DOHH2 (cell line): ENCODE results near the gene TLE7.

ENCODE experiments used
- H3F3A ChIP-seq: fragments of 200-600 bp; sonication (generic), shearing (Covaris generic); 2 replicates; pipeline ENCODE4 v1.6.0; 2016; ENCODE audit warnings: antibody characterized with exemption, mild to moderate bottlenecking; ENCODE audit not compliant: control insufficient read depth, insufficient read depth
- H3K27ac ChIP-seq: fragments of 200-600 bp; sonication (generic); 2 replicates; pipeline ENCODE4 v1.5.1; 2014; ENCODE audit warnings: low read depth, mild to moderate bottlenecking, low read length, moderate library complexity
- H3K27me3 ChIP-seq: fragments of 200-600 bp; sonication (generic); 2 replicates; pipeline ENCODE4 v1.6.1; 2014; ENCODE audit warnings: mild to moderate bottlenecking, low read length, mixed read lengths; ENCODE audit not compliant: control insufficient read depth
- H3K36me3 ChIP-seq: fragments of 200-600 bp; sonication (generic); 2 replicates; pipeline ENCODE4 v1.6.1; 2014; ENCODE audit warnings: mild to moderate bottlenecking, low read length, moderate library complexity, mixed read lengths; ENCODE audit not compliant: control insufficient read depth
- H3K4me1 ChIP-seq: fragments of 200-600 bp; sonication (generic); 2 replicates; pipeline ENCODE4 v1.6.1; 2014; ENCODE audit warnings: mild to moderate bottlenecking, low read length, mixed read lengths; ENCODE audit not compliant: control insufficient read depth
- H3K4me2 ChIP-seq: fragments of 200-600 bp; sonication (generic); 2 replicates; pipeline ENCODE4 v1.6.0; 2014; ENCODE audit warnings: mild to moderate bottlenecking, low read length, moderate library complexity
- H3K4me3 ChIP-seq: fragments of 200-600 bp; sonication (generic); 2 replicates; pipeline ENCODE4 v1.5.1; 2014; ENCODE audit warnings: mild to moderate bottlenecking, low read length, mixed read lengths
- H3K79me2 ChIP-seq: fragments of 200-600 bp; sonication (generic); 2 replicates; pipeline ENCODE4 v1.6.1; 2014; ENCODE audit warnings: mild to moderate bottlenecking, low read length, mixed read lengths; ENCODE audit not compliant: control insufficient read depth
- H3K9me2 ChIP-seq: fragments of 200-600 bp; sonication (generic); replicated peaks from 2 replicates; pipeline ENCODE4 v1.6.1; 2014; ENCODE audit warnings: mild to moderate bottlenecking, low read length, mixed read lengths; ENCODE audit not compliant: control insufficient read depth
- H3K9me3 ChIP-seq: fragments of 200-600 bp; sonication (generic); 2 replicates; pipeline ENCODE4 v1.6.1; 2014; ENCODE audit warnings: antibody characterized with exemption, low read length, mixed read lengths; ENCODE audit not compliant: control insufficient read depth, insufficient read depth
- H4K20me1 ChIP-seq: fragments of 200-600 bp; sonication (generic); 2 replicates; pipeline ENCODE4 v1.6.0; 2014; ENCODE audit warnings: low read depth, mild to moderate bottlenecking, antibody characterized with exemption, low read length, moderate library complexity; ENCODE audit not compliant: control insufficient read depth, insufficient read depth
- EZH2phosphoT487 ChIP-seq: fragments of 200-600 bp; sonication (generic); IDR thresholded peaks from 2 replicates; pipeline ENCODE4 v1.6.1; 2017; ENCODE audit warnings: borderline replicate concordance, mild to moderate bottlenecking, antibody characterized with exemption, low read length, moderate library complexity, mixed read lengths
- TF ChIP-seq, protein P1 (sequence below): fragments of 200-600 bp; sonication (generic); IDR thresholded peaks from one replicate; pipeline ENCODE4 v1.5.1; 2014; ENCODE audit warnings: antibody characterized with exemption, mild to moderate bottlenecking, low read depth, low read length; ENCODE audit not compliant: poor library complexity, severe bottlenecking

The TLE7 gene

DNA sequence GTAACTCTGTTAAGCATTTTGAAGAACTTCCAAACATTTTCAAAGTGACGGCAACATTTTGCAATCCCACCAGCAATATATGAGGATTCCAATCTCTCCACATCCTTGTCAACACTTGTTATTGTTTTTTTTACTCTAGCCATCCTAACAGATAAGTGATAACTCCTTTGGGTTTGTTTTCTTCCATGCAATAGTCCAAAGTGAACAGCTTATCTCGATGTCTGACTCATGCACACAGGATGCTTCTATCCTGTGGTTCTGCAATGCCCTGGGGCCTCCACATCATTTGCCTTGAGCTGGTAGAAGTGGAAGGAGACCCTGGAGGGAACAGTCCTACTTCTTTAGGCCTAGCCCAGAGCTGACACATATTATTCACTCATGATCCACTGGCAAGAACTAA lies 13.0 kb downstream of the TLE7 start:
- no peak overlapping the region for H3K4me2 ChIP-seq
- no peak for TF ChIP-seq EZH2phosphoT487
- TF ChIP-seq, protein P1, sequence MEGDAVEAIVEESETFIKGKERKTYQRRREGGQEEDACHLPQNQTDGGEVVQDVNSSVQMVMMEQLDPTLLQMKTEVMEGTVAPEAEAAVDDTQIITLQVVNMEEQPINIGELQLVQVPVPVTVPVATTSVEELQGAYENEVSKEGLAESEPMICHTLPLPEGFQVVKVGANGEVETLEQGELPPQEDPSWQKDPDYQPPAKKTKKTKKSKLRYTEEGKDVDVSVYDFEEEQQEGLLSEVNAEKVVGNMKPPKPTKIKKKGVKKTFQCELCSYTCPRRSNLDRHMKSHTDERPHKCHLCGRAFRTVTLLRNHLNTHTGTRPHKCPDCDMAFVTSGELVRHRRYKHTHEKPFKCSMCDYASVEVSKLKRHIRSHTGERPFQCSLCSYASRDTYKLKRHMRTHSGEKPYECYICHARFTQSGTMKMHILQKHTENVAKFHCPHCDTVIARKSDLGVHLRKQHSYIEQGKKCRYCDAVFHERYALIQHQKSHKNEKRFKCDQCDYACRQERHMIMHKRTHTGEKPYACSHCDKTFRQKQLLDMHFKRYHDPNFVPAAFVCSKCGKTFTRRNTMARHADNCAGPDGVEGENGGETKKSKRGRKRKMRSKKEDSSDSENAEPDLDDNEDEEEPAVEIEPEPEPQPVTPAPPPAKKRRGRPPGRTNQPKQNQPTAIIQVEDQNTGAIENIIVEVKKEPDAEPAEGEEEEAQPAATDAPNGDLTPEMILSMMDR: no peak
- no peaks in the 10 kb centered on the region for H3K4me1 ChIP-seq
- no peaks in the 10 kb centered on the region for H4K20me1 ChIP-seq
- H3K27me3 ChIP-seq: no peaks in the 10 kb centered on the region
- no peaks in the 10 kb centered on the region for H3K36me3 ChIP-seq
- no peaks in the 10 kb centered on the region for H3K9me2 ChIP-seq
- H3K79me2 ChIP-seq: no peaks in the 10 kb centered on the region
- peaks cover 5% of the 10 kb centered on the region; the same call in 1 of the 2 replicates for H3K9me3 ChIP-seq
- H3K4me3 ChIP-seq: no peak overlapping the region
- no peak overlapping the region for H3K27ac ChIP-seq
- no peaks in the 10 kb centered on the region for H3F3A ChIP-seq

DNA sequence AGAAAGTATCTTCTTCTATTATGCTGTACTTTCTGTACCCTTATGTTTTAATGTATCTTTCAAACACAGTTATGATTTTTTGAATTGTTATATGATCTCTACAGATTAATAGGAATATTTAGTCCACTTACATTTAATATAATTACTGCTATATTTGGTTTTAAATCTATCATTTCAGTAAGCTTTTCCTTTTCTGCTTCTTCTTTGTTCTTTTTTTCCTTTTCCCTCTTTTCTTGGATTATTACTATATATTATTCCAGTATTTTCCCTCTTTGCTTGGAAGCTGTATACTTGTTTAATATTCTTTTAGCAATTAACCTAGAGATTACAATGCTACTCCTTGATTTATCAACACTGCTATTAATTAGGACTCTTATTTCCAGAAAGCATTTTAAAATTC lies 13.5 kb downstream of the TLE7 start:
- TF ChIP-seq EZH2phosphoT487: no peak
- TF ChIP-seq, protein P1: no peak
- no peaks in the 10 kb centered on the region for H3K4me1 ChIP-seq
- no peaks in the 10 kb centered on the region for H4K20me1 ChIP-seq
- peaks cover 5% of the 10 kb centered on the region; the same call in 1 of the 2 replicates for H3K9me3 ChIP-seq
- H3K79me2 ChIP-seq: no peaks in the 10 kb centered on the region
- no peaks in the 10 kb centered on the region for H3K36me3 ChIP-seq
- no peak overlapping the region for H3K27ac ChIP-seq
- no peak overlapping the region for H3K4me3 ChIP-seq
- H3K9me2 ChIP-seq: no peaks in the 10 kb centered on the region
- H3K4me2 ChIP-seq: no peak overlapping the region
- H3K27me3 ChIP-seq: no peaks in the 10 kb centered on the region
- H3F3A ChIP-seq: no peaks in the 10 kb centered on the region

DNA sequence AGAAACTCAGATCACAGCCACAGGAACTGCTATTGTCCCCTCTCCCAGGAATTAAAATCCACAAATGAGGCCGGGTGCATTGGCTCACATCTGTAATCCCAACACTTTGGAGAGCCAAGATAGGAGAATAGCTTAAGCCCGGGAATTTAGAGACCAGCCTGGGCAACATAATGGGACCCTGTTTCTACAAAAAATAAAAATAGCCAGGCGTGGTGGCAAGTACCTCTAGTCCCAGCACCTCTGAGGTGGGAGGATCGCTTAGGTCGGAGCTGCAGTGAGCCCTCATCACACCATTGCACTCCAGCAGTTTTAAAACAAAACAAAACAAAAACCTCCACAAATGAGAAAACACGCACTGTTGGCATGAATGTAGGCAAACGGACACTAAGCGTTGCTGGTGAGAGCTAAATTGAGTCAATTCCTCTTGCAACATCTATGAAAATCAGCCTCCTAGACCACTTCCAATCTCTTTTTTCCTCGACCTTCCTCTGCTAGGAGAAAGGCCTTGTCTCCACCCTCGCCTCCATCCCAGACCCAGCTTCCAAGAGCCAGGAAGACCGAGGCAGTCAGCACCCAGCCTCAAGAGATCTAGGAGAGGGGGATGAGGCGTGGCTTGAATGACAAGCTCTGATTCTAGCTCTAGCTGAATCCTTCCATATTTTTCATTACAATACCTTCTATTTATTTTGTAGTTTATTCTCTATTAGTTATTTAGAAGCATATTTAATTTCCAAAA lies 14.8 kb downstream of the TLE7 start:
- no peak overlapping the region for H3K4me2 ChIP-seq
- H3K4me3 ChIP-seq: no peak overlapping the region
- H3F3A ChIP-seq: no peaks in the 10 kb centered on the region
- no peaks in the 10 kb centered on the region for H3K4me1 ChIP-seq
- H3K9me3 ChIP-seq: peaks cover 5% of the 10 kb centered on the region; the same call in 1 of the 2 replicates
- no peaks in the 10 kb centered on the region for H3K79me2 ChIP-seq
- TF ChIP-seq, protein P1: no peak
- no peak for TF ChIP-seq EZH2phosphoT487
- H4K20me1 ChIP-seq: no peaks in the 10 kb centered on the region
- no peak overlapping the region for H3K27ac ChIP-seq
- H3K36me3 ChIP-seq: no peaks in the 10 kb centered on the region
- H3K9me2 ChIP-seq: no peaks in the 10 kb centered on the region
- H3K27me3 ChIP-seq: no peaks in the 10 kb centered on the region
